Left ventricle myocardium superior (tissue), 1 donor: ENCODE results near the gene NPAP1. TPM values are rescaled to one million over a fixed set of nuclear protein-coding genes. Genes with fewer than 3 reads are reported as not detected.
"Not testable (repeated sequence)": the region's sequence is repeated elsewhere in the genome, so short reads cannot be mapped to it uniquely, and the experiment has no call there.

ENCODE experiments used
- ATAC-seq: fragments of 200-7000 bp; cut with Tn5 transposase; one replicate; pipeline ENCODE4 v1.9.1; 2020; ENCODE audit warnings: mild to moderate bottlenecking, moderate library complexity
- DNase-seq: peaks from one replicate; pipeline ENCODE4 v3.0.0-alpha.2; 2020
- intact Hi-C: fragments of 100-400 bp; cut with micrococcal nuclease; formaldehyde crosslinking; loops from one replicate; pipeline ENCODE4 v1.11.0; 2022
- long read RNA-seq: library from polyadenylated mRNA; unstranded; transcript quantifications from one replicate; pipeline ENCODE4 v2.0.0, GENCODE V29; 2021
- total RNA-seq: library from RNA; stranded (reverse); fragmentation: NEBNext Ultra II Directional; extraction: Animal tissue kit (Norgen Biotek cat#: 25700); gene quantifications from one replicate; pipeline ENCODE4 v1.2.1, GENCODE V29; 2021
- donor health status: DM: no; HTN: yes; CAD: no; lungs with severe emphysema.

NPAP1 gene
- not detected for total RNA-seq
- long read RNA-seq, result 0 reads

DNA sequence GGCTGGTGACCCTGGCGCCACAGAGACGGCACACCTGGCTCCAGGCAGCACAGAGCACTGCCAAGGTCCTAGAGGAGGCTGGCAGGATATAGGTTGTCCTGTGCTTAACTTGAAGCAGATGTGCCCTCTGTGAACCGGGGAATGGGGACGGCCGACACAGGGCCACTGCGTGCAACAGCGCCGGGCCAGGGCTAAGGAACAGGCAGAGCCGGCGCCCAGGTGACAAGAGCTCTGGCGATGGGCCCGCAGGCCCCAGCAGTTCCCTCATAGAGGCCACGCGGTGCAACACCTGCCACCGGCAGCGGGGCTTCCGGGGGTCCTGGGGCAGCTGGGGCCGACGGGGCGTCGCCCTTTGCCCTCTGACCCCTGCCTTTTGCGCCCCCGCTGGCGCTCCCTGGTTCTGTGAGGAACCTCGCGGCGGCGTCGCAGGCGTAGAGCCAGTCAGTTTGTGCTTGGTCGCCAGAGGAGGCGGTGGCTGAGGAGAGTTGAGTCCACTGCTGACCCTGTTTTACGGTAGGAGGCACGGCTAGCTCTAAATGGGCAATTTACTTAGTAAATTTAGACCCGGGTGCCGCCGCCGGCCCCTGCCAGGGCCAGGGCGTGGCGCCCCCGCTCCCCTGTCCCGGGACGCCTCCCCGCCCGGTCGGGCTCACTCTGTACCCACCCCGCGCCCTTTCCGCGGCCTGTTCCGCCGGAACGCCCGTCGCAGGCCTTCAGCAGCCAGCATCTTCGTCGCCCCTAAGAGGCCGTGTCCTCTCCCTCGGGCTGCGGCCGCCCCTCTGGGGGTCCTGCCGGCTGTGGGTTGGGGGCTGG, at the start of gene NPAP1:
NPAP1 (plus strand) TSS at position 444 of the 813 bp plus-strand sequence; CDS start at position 537, 93 bp downstream.
- no peak for ATAC-seq
- DNase-seq, result no peak

DNA sequence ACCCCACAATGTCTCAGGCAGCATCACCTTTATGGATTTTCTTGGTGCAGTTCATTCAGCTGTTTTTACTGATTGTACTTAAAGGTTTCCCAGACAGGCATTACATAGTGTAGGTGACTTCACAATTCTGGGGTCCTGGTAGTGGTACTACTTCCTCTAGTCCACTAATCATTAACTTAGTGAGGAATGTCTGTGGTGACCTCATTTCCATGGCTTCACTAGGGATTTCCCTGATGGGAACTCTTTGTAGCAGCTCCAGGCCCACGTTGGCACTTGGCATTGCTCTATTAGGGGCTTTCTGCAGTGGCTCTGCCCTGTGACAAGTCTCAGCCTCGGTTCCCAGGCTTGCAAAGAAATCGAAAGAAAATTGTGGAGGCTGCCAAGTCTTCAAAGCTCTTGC, 48.1 kb upstream of the NPAP1 start:
- ATAC-seq, result no peak
- intact Hi-C loops, result no loop called here
- no peak for DNase-seq

More for the DNA sequence above, at the start of gene NPAP1:
- intact Hi-C loops, result no loop called here

DNA sequence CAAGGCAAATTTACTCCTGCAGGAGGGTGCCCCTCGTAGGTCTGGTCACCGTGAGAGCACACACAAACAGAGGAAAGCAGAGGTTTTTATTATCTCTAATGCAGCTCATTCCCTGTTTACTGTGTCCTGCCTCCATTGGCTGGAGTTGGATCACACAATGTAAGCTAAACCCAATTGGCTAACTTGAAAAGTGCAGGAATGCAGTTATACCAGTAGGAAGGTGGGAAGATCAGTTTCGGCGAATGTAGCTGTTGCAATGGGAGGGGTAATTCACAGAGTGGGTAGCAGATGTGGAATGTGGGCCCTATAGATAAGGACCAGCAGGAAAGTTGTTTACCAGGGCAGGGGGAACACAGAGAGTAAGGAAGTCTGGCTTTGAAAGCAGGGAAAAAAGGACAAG, 42.5 kb upstream of the NPAP1 start:
- no peak for ATAC-seq
- intact Hi-C loops, result no loop called here

GRCh38 chr15:24639412-24639811, 36.2 kb upstream of the NPAP1 start:
- ATAC-seq, intact Hi-C loops, DNase-seq: not testable (repeated sequence)

More for the DNA sequence above, 42.5 kb upstream of the NPAP1 start:
- no peak for DNase-seq

DNA sequence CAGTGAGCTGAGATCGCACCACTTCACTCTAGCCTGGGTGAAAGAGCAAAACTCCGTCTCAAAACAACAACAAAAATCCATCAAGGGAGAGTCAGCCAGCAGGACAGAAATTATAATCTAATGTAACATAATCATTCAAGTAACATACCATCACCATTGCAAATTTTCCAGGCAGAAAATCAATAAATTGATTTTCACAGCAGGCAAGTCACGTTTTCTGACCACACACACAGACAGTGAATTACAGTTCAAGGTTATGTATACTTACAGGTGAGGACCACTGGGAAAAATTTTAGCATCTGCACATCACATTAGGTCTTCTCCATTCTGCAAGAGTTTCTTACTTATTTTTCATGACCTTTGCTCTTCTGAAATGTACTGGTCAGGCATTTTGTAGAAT, 29.9 kb upstream of the NPAP1 start:
- intact Hi-C loops, result no loop called here
- DNase-seq (no peak), ATAC-seq (no peak)

DNA sequence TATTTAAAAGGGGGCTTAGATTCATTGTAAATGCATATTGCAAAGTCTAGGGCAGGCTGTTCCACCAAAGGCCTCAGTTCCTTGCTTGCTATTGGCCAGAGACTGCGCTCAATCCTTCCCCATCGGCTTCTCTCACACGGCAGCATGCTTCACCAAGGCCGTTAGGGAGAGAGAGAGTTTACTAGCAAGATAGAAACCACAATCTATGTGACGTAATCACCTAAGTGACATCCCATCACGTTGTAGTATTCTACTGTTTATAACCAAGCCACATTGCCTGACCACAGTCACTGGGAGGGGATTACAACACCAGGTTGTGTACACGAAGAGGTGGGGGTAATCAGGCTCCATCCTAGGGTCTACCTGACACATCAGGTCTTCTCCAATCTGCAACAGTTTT, 16.0 kb upstream of the NPAP1 start:
- intact Hi-C loops, result no loop called here
- ATAC-seq (no peak), DNase-seq (no peak)

- DNase-seq (no peak), ATAC-seq (no peak)
- intact Hi-C loops, result no loop called here
Observed at GRCh38 chr15:24662991-24663390, 12.6 kb upstream of the NPAP1 start.

- no peak for ATAC-seq
- intact Hi-C loops, result no loop called here
- DNase-seq, result no peak
Observed at GRCh38 chr15:24676431-24676830, 856 bp downstream of the NPAP1 start.

GRCh38 chr15:24678485-24678884, 2.9 kb downstream of the NPAP1 start:
- DNase-seq, result no peak
- no peak for ATAC-seq
- intact Hi-C loops, result no loop called here

DNA sequence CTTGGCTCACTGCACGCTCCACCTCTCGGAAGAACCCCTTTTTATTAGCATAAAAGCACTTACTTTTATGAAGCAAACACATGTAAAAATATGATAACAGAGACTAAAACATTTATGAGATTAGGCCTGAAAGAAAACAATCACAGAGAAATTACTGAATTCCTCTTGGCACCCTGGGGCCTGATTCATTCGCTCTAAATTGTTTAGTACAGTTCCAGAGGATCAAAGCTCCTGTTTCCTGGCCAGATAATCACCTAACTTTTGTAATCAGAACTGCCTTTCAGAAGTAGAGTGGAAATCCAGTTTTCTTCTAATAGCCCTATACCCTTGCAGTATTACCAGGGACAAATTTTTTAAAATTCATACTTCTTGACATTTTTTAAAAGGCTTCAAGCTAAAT, 6.4 kb downstream of the NPAP1 start:
- DNase-seq (no peak), ATAC-seq (no peak)
- intact Hi-C loops, result no loop called here

DNA sequence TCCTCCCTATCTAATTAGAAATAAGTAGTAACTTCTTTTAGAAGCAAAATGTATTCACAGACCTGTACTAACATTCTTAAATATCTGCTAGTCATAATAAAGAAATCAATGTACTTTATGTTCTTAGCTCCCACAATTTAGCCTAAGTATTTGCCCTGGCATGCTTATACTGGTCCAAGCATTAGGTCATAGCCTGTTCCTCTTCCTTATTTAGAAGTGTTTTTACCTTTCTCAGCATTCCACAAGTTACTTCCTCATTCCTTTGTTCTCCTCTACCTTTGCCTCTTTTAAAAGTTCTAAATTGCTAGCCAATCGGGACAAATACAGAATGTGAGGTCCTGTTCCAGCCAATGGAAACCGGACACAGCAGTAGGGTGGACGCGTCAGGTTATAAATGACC, 7.3 kb downstream of the NPAP1 start:
- intact Hi-C loops, DNase-seq: not testable (repeated sequence)

GRCh38 chr15:24683736-24684135, 8.2 kb downstream of the NPAP1 start:
- DNase-seq (no peak), ATAC-seq (no peak)
- intact Hi-C loops, result no loop called here

More for the DNA sequence above, 7.3 kb downstream of the NPAP1 start:
- not testable (repeated sequence) for ATAC-seq

GRCh38 chr15:24684313-24684712, 8.7 kb downstream of the NPAP1 start:
- no peak for DNase-seq
- no peak for ATAC-seq
- intact Hi-C loops, result no loop called here

GRCh38 chr15:24696201-24696600, 20.6 kb downstream of the NPAP1 start:
- no peak for ATAC-seq
- intact Hi-C loops, result no loop called here
- DNase-seq, result no peak

GRCh38 chr15:24696842-24697241, 21.3 kb downstream of the NPAP1 start:
- DNase-seq (no peak), ATAC-seq (no peak)
- intact Hi-C loops, result no loop called here

GRCh38 chr15:24718289-24719082, 42.9 kb downstream of the NPAP1 start:
- intact Hi-C loops, result no loop called here
- DNase-seq, result no peak
- no peak for ATAC-seq

DNA sequence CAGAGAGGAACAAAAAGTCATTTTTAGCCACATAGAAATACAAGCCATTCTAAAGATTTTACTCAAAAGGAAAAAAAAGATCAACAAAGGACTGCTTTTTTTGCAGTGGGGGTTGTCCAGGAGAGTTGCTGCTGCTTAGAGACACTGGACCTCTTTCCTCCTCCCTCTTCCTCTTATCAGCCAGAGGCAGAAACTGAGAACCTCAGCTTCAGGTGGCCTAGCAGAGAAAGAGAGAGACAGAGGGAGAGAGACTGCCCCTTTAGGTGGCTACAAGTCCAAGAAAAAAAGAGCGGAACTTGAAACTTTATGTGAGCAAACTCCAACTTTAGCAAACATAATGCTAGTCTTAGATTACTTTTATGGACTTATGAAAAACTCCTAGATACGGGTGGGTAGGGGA, 54.2 kb downstream of the NPAP1 start:
- no peak for DNase-seq
- ATAC-seq, result no peak
- intact Hi-C loops, result no loop called here
